Measurements from ENCODE around the gene RABEP2. TPM values are rescaled to one million over a fixed set of nuclear protein-coding genes. Genes with fewer than 3 reads are reported as not detected.

Gene RABEP2
- total and polyA plus RNA-seq, 10 donors = 40.8 to 90.0 (median 53.1) TPM

DNA sequence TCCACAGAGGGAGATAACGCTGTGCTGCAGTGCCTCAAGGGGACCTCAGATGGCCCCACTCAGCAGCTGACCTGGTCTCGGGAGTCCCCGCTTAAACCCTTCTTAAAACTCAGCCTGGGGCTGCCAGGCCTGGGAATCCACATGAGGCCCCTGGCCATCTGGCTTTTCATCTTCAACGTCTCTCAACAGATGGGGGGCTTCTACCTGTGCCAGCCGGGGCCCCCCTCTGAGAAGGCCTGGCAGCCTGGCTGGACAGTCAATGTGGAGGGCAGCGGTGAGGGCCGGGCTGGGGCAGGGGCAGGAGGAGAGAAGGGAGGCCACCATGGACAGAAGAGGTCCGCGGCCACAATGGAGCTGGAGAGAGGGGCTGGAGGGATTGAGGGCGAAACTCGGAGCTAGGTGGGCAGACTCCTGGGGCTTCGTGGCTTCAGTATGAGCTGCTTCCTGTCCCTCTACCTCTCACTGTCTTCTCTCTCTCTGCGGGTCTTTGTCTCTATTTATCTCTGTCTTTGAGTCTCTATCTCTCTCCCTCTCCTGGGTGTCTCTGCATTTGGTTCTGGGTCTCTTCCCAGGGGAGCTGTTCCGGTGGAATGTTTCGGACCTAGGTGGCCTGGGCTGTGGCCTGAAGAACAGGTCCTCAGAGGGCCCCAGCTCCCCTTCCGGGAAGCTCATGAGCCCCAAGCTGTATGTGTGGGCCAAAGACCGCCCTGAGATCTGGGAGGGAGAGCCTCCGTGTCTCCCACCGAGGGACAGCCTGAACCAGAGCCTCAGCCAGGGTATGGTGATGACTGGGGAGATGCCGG is 7.5 kb upstream of the RABEP2 start:
- H3K27ac ChIP-seq = peak overlapping the region; percentile 41 to 88 (median 74)
- peaks cover 0 to 34% (median 0%) of the 10 kb centered on the region in 6 donors for H3K36me3 ChIP-seq
- no peaks in the 10 kb centered on the region for H3K9me3 ChIP-seq
- intact Hi-C loops (cut with DNase I; ENCODE audit: low total_unique reads) = no loop called here
- H3K4me1 ChIP-seq = peaks cover 11 to 73% (median 33%) of the 10 kb centered on the region in 6 donors
- WGBS, 5 donors = 57 to 78% (median 75%) methylated on average over 20 of the region's 20 CpGs
- no peaks in the 10 kb centered on the region for H3K27me3 ChIP-seq (replicated peaks in 1 of 7)
- no peak for TF ChIP-seq POLR2A (IDR thresholded peaks at IDR 0.05)
- no peak for TF ChIP-seq POLR2AphosphoS5 (IDR thresholded peaks at IDR 0.05)
- TF ChIP-seq, protein P1, sequence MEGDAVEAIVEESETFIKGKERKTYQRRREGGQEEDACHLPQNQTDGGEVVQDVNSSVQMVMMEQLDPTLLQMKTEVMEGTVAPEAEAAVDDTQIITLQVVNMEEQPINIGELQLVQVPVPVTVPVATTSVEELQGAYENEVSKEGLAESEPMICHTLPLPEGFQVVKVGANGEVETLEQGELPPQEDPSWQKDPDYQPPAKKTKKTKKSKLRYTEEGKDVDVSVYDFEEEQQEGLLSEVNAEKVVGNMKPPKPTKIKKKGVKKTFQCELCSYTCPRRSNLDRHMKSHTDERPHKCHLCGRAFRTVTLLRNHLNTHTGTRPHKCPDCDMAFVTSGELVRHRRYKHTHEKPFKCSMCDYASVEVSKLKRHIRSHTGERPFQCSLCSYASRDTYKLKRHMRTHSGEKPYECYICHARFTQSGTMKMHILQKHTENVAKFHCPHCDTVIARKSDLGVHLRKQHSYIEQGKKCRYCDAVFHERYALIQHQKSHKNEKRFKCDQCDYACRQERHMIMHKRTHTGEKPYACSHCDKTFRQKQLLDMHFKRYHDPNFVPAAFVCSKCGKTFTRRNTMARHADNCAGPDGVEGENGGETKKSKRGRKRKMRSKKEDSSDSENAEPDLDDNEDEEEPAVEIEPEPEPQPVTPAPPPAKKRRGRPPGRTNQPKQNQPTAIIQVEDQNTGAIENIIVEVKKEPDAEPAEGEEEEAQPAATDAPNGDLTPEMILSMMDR (IDR thresholded peaks at IDR 0.05 in 8 of 11, conservative IDR thresholded peaks at IDR 0.05 in 3 of 11) = no peak
- peak overlapping the region; percentile 21 to 74 (median 46) for H3K4me3 ChIP-seq
- no peak for DNase-seq

DNA sequence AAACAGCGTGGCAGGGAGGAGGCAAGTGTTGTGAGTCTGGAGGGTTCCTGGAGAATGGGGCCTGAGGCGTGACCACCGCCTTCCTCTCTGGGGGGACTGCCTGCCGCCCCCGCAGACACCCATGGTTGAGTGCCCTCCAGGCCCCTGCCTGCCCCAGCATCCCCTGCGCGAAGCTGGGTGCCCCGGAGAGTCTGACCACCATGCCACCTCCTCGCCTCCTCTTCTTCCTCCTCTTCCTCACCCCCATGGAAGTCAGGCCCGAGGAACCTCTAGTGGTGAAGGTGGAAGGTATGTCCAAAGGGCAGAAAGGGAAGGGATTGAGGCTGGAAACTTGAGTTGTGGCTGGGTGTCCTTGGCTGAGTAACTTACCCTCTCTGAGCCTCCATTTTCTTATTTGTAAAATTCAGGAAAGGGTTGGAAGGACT is 6.8 kb upstream of the RABEP2 start, which contains the start of gene CD19:
Gene CD19, plus strand, starts transcription at position 171 of the 425 bp plus-strand sequence. Its CDS starts 30 bp downstream, at position 201.
- 70 to 85% (median 82%) methylated on average over 9 to 10 of the region's 10 CpGs for WGBS, 5 donors
- peaks cover 8 to 68% (median 30%) of the 10 kb centered on the region in 6 donors for H3K4me1 ChIP-seq
- intact Hi-C loops (cut with DNase I; ENCODE audit: low total_unique reads) = no loop called here
- DNase-seq = peak; percentile 89
- H3K27me3 ChIP-seq (replicated peaks in 1 of 7) = no peaks in the 10 kb centered on the region
- TF ChIP-seq POLR2AphosphoS5 (IDR thresholded peaks at IDR 0.05) = peak; percentile 43 to 76 (median 68)
- no peak for TF ChIP-seq POLR2A (IDR thresholded peaks at IDR 0.05)
- peaks cover 0 to 27% (median 0%) of the 10 kb centered on the region in 6 donors for H3K36me3 ChIP-seq
- H3K4me3 ChIP-seq = peak within 1 kb of the TSS; percentile 21 to 74 (median 46)
- peak within 1 kb of the TSS; percentile 41 to 88 (median 74) for H3K27ac ChIP-seq
- no peaks in the 10 kb centered on the region for H3K9me3 ChIP-seq

DNA sequence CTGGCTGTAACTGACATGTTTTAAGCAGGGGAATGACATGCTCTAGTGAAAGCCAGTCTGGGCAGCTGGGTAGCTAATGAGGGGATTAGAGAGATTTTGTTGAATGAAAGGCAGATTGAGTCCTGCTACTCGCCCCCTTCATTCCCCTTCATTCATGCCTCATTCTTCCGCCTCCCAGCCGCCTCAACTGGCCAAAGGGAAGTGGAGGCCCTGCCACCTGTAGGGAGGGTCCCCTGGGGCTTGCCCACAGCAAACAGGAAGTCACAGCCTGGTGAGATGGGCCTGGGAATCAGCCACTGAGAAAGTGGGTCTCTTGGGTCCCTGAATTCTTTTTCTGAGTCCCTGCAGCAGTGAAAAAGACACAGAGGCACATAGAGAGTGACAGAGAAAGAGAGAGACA is 5.6 kb upstream of the RABEP2 start:
- 32 to 53% (median 40%) methylated on average over 3 of the region's 3 CpGs for WGBS, 5 donors
- H3K27ac ChIP-seq = peak overlapping the region in 7 of 8 donors; percentile 11 to 88 (median 81)

DNA sequence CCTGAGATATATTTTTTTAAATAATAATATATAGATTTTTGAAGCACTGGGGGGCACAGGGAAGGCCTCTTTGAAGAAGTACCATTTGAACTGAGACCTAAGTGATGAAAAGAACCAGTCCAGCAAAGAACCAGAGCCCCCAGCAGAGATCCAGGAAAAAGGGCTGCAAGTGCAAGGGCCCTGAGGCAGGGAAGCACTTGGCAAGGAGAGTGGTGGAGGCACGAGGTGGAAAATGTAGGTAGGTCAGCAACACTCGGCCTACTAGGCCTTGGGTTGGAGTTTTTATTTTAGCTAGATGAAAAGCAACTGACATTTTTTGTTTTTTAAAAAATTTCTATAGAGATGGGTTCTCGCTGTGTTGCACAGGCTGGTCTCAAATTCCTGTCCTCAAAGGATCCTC is 5.2 kb upstream of the RABEP2 start:
- H3K27me3 ChIP-seq (replicated peaks in 1 of 7) = no peaks in the 10 kb centered on the region
- peaks cover 6 to 65% (median 22%) of the 10 kb centered on the region in 6 donors for H3K4me1 ChIP-seq
- TF ChIP-seq, protein P1 (IDR thresholded peaks at IDR 0.05 in 8 of 11, conservative IDR thresholded peaks at IDR 0.05 in 3 of 11) = no peak
- TF ChIP-seq POLR2A (IDR thresholded peaks at IDR 0.05) = no peak
- no peak for TF ChIP-seq POLR2AphosphoS5 (IDR thresholded peaks at IDR 0.05)
- WGBS, 5 donors = 76 to 84% (median 78%) methylated on average over 3 of the region's 3 CpGs
- no peak for DNase-seq
- H3K9me3 ChIP-seq = no peaks in the 10 kb centered on the region
- H3K4me3 ChIP-seq = no peak overlapping the region
- peaks cover 0 to 13% (median 0%) of the 10 kb centered on the region in 6 donors for H3K36me3 ChIP-seq
- H3K27ac ChIP-seq = peak overlapping the region in 7 of 8 donors; percentile 10 to 88 (median 81)
- intact Hi-C loops (cut with DNase I; ENCODE audit: low total_unique reads) = no loop called here

More for the DNA sequence above, 5.6 kb upstream of the RABEP2 start:
- no peaks in the 10 kb centered on the region for H3K27me3 ChIP-seq (replicated peaks in 1 of 7)
- no peaks in the 10 kb centered on the region for H3K9me3 ChIP-seq
- intact Hi-C loops (cut with DNase I; ENCODE audit: low total_unique reads) = no loop called here
- H3K4me3 ChIP-seq = peak overlapping the region in 4 of 8 donors; percentile 49 to 74 (median 54)
- H3K36me3 ChIP-seq = peaks cover 0 to 16% (median 0%) of the 10 kb centered on the region in 6 donors
- peaks cover 6 to 68% (median 24%) of the 10 kb centered on the region in 6 donors for H3K4me1 ChIP-seq
- TF ChIP-seq POLR2AphosphoS5 (IDR thresholded peaks at IDR 0.05) (peak in 2 of 3 donors; percentile 80 to 83), POLR2A (IDR thresholded peaks at IDR 0.05) (no peak)
- TF ChIP-seq, protein P1 (IDR thresholded peaks at IDR 0.05 in 8 of 11, conservative IDR thresholded peaks at IDR 0.05 in 3 of 11) = no peak
- DNase-seq = peak; percentile 86
